Hematopoietic multipotent progenitor cell (in vitro differentiated cells): Measurements from ENCODE around the gene GPD2. TPM values are rescaled to one million over a fixed set of nuclear protein-coding genes. Genes with fewer than 3 reads are reported as not detected.
"Not testable (repeated sequence)": the region's sequence is repeated elsewhere in the genome, so short reads cannot be mapped to it uniquely, and the experiment has no call there.

Source experiments
- DNase-seq, 3 donors: peaks; one replicate each; pipeline ENCODE4 v3.0.0-alpha.2; 2011 to 2015; ENCODE audit warnings: low read depth in 2 of 3, low spot score in 2 of 3
- total RNA-seq: library from RNA; depleted of rRNA; stranded (reverse); fragments of >200 nt; gene quantifications from one replicate; pipeline ENCODE4 v1.2.3, GENCODE V29; 2012

GPD2 gene
- total RNA-seq, 1 donor: 17.2 TPM

GRCh38 chr2:156522864-156523440 lies 86.8 kb downstream of the GPD2 start:
- no peak for DNase-seq

DNA sequence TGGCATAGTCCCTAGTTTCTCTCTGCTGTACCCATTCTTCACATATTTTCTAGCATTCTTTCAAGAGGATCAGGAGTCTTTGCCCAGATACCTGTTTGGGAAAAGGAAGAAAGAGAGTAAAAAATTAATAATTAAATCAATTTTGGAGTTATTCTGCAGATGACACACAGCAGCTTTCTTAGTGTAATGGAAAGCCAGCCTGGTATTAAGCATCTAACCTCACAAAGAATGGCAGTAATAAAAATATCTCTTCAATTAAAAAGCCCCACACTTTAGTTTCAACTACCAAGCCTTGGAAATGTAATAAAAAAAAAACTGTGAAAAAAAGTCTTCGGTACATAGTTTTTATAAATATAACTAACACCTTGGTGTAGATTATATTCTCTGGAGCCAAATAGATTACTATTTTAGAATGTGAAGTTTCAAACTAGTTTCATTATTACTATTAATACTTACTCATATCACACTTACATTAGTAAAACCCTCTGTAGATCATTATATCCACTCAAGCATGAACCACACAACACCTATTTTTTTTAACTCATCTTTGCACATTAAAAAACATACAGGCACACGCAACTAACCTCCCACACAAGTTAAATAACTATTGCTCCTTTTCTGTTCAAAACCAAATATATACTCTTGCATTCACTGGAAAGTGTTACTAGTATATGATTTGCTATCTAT lies 90.9 kb downstream of the GPD2 start:
- no peak for DNase-seq

DNA sequence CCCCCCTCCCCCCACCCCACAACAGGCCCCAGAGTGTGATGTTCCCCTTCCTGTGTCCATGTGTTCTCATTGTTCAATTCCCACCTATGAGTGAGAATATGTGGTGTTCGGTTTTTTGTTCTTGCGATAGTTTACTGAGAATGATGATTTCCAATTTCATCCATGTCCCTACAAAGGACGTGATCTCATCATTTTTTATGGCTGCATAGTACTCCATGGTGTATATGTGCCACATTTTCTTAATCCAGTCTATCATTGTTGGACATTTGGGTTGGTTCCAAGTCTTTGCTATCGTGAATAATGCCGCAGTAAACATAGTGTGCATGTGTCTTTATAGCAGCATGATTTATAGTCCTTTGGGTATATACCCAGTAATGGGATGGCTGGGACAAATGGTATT lies 92.4 kb downstream of the GPD2 start:
- not testable (repeated sequence) for DNase-seq

DNA sequence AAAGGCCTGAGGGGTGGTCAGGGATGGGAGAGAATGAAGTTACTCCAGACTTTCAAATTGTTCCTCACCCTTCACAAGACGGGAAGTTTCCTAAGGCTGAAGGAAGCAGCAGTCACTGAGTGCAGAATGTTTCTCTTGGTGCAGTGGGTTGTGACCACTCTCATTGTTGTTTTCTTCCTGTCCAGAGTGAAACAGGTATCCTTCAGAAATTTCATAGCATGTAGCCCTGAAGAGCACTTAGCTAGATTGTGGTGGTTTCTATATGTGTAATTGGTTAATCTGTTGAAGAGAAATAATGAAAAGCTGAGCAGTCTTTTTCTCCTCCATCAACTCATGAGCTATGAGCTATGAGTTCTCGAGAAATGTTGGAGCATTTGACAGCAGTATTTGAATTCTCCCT lies 96.8 kb downstream of the GPD2 start:
- no peak for DNase-seq

- DNase-seq: no peak
Observed at GRCh38 chr2:156536534-156536933, 100.4 kb downstream of the GPD2 start.

- DNase-seq: no peak
Observed at GRCh38 chr2:156537141-156537540, 101.0 kb downstream of the GPD2 start.

- DNase-seq: no peak
Observed at GRCh38 chr2:156538083-156538504, 101.9 kb downstream of the GPD2 start.

DNA sequence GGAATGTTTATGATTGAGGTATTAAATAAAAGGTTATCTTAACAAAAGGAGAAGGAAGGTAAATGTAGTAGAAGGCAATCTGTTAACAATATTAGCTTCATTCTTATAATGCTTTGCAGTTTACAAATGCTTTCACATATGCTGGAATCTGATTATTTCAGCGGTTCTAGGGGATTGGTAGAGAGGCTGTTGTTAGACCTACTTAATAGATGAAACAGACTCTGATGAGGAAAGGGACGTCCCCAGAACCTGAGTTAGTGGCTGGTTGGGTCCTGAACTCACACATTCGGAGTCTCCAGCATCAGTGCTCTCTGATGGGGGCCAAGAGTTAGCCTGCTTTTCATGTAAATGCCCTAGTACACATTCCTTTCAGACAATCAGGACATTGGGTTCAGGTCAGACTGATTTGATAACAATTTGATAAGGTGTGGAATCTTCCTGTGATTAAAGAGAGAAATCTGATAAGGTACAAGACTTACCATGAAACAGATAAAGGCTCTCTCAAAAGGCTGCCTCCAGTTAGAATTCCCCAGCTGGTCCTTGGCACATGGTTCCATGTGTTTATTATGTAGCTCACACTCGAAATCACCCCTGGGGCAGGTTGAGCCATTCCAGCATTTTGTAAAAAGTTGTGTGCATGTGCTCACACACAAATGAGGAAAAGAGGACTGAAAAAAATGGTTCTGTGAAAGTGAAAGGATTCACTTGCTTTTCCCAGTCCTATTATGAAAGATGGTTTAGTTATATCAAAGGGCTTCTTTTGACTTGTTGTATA lies 103.1 kb downstream of the GPD2 start:
- no peak for DNase-seq

- no peak for DNase-seq
Observed at GRCh38 chr2:156540706-156541105, 104.5 kb downstream of the GPD2 start.

DNA sequence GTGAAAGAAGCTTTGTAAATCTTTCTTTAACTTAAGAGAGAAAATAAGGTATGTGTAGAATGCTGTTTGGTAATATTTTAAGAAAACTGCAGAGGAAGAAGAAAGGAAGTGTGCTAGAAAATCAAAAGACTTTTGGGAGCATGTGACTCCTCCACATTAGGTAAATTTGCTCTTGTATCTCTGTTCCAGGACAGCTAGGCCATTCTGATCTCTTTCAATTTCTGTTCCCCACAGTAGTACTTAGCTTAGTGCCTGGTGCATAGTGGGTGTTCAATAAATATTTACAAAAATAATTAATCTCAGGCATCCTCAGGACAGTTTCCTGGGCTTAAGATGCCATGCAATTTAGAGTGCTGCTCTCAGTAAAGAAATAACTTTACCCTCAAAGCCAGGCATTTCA lies 105.0 kb downstream of the GPD2 start:
- DNase-seq: no peak

GRCh38 chr2:156541706-156542105 lies 105.5 kb downstream of the GPD2 start:
- no peak for DNase-seq

DNA sequence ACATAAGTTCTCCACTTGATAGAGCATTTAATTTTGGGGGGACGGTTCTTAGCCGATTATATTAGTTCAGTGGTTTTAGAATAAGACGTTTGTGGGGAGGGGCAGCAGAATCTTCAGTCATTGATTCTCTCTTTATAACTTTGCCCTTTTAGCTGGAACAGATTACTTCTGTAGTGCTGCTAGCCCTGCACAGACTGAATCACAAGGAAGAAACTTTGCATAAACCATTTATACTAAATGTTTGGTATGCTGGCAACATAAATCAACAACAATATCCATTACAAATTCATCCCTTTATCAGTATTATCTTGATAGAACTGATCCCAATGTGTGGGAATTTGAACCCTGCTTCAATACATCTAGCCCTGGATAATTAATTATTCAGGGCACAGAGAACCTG lies 112.2 kb downstream of the GPD2 start:
- DNase-seq: no peak

- no peak for DNase-seq
Observed at GRCh38 chr2:156553714-156554442, 117.7 kb downstream of the GPD2 start.

GRCh38 chr2:156561326-156561725 lies 125.1 kb downstream of the GPD2 start:
- no peak for DNase-seq

DNA sequence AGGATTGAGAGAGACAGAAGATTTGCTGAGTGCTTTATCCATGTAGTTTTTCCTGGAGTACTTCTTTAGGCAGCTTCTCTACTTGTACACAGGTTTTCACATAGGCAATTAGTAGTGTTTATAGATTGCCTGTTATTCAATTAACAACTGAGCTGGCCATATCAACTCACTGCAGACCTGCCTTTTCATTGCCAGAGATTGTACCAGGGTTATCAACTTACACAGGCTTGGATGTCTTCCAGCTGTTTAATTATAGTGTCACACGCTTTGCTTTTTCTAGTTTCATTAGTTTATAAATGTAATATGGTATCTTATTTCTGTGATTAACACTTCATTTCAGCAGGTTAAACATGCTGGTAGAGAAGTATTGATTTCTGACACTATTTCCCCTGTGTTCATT lies 125.9 kb downstream of the GPD2 start:
- DNase-seq: peak in 2 of 3 donors; percentile 21 to 29

DNA sequence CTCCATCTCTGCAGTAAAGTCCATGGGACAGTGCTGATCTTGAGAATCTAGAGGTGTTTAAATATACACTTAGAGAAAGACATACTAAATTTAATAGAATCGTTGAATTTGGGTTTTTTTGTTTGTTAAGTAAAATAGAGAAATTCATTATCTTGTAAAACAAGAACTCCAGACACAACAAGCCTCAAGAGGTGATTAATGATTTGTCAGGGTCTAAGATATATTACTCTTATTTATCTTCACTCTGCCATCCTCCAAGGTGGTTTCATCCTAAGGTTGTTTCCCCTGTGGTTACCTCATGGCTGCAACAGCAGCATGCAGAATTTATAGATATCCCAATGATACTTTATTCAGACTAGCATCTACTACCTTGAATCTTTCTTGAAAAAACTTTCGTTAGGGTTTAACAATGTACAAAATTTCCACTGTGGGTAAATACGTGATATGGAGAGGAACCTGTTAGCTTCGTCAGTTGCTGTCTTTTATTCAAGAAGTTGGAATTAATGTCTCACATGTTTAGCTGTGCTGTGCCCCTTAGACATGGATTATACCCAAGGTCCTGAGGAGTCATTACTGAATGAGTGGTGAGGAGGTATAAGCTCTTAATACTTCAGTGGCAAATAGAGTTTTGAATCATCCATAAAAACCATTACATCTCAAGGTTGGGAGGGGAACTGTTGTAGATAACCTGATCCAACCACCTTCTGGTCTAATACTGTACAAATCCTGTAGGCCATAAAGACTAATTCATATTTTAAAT lies 128.0 kb downstream of the GPD2 start:
- no peak for DNase-seq

DNA sequence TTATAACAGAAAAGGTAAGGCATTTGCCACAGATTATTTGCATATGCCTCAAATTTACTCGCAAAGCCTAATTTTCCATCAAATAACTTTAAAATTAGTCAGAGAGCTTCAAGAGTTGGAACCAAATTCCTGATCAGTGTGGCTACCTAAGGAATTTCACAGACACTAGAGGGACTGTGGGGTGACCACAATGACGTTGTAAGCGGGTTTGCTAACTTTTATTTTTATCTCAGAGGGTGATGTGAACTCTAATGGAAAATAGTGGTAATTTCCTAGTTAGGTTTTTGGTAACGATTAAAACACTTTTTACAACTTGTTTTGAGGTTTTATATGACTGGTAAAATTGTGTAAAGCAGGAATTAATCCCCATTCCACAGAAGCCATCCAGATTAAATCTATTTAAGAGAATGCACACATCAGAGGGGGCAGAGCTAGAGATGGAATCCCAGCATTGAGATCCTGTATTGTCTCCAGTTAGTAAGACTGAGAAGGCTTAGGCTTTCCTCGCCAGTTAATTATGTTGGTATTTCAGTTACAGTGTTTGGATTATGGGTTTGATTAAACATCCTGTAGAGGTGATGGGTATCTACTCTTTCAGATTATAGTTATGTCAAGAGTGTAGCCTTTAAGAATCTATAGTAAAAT lies 129.0 kb downstream of the GPD2 start:
- no peak for DNase-seq

DNA sequence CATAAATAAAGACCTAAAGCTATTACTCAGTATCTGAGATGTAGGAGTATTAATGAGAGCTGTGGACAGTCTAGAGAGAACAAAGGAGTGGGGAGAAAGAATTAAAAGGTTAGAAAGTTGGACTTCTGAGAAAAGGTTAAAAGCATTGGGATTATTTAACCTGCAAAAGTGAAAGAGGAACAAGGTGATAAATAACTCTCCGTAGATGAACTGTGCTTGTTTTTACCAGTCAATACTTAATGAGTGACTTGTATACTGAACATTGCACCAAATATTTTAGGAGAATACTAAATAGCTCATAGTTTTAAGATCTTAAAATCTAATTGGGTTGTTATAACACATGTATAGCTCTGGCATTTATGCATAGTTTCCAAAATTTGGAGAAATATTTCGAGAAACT lies 137.5 kb downstream of the GPD2 start:
- peak in 1 of 3 donors; percentile 1 for DNase-seq

- no peak for DNase-seq
Observed at GRCh38 chr2:156574112-156574511, 137.9 kb downstream of the GPD2 start.

DNA sequence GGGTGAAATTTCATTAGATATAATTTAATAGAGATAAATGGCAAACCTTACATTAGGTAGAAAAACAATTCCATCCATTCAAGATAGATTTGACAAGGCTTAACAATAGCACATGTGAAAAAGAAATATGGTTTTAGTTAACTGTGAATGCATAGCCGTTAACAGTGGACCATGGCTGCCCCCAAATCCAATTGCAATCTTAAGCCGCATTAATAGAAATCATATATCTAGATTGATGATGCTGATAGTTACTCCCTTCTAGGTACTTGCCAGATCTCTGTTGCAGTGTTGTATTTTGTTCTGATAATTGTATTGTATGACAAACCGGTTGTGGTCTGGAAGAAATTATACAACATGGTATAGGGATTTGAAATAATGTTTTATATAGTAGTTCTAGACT lies 139.8 kb downstream of the GPD2 start:
- no peak for DNase-seq
